ENCODE results near the gene THAP10.

Gene THAP10

DNA sequence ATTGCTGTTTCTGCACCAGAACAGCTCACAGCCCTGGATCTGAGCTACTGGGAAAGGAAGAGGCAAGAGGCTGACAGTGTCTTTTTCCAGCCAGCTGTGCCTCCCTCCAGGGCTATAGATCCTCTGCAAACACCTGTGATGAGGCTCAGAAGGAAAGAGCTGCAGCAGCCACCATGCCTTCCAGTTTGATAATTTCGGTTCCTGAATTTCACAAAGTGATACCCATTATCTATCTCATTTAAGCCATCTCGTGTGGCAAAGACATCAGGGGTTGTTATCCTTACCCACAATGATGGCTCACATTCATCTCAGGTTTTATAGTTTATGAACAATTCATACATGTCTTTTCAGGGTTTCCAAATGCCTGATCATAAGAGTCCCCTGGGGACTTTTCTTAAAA lies 36.5 kb downstream of the THAP10 start:
- H3K79me2 ChIP-seq (ENCODE audit: control insufficient read depth, insufficient read depth, low read length): peaks cover 1% of the 10 kb centered on the region
- WGBS (ENCODE audit: extremely low coverage, insufficient coverage, low lambda C conversion rate): no CpG with 5 or more reads among the region's 2 CpGs
- no peak overlapping the region for H3K56ac ChIP-seq (ENCODE audit: low read length)
- H4K5ac ChIP-seq (ENCODE audit: low read length): no peak overlapping the region
- no peak overlapping the region for H2BK5ac ChIP-seq (ENCODE audit: low read length)
- H2AK5ac ChIP-seq (ENCODE audit: low read length): no peak overlapping the region
- no peak overlapping the region for H3K4me2 ChIP-seq (ENCODE audit: low read length)
- no peak overlapping the region for H3K9ac ChIP-seq (ENCODE audit: low read length)
- no peak overlapping the region for H2BK120ac ChIP-seq (ENCODE audit: low read depth, low read length)
- DNase-seq: no peak
- no peak overlapping the region for H3K23ac ChIP-seq (ENCODE audit: low read length)
- no peaks in the 10 kb centered on the region for H3K36me3 ChIP-seq (ENCODE audit: control insufficient read depth, insufficient read depth, low read length)
- no peak overlapping the region for H3K18ac ChIP-seq (ENCODE audit: low read length)
- H2BK15ac ChIP-seq (replicated peaks; ENCODE audit: low read depth): no peak overlapping the region
- H4K8ac ChIP-seq (ENCODE audit: low read depth, low read length): no peak overlapping the region
- peaks cover 2% of the 10 kb centered on the region for H3K79me1 ChIP-seq (ENCODE audit: low read length)
- H3K4ac ChIP-seq (ENCODE audit: low read depth, low read length): no peak overlapping the region
- no peak overlapping the region for H3K4me3 ChIP-seq (ENCODE audit: low read length)
- H3K27me3 ChIP-seq (ENCODE audit: insufficient read depth, low read length, poor library complexity): no peaks in the 10 kb centered on the region
- H3K4me1 ChIP-seq (ENCODE audit: control insufficient read depth, low read depth, low read length): no peaks in the 10 kb centered on the region
- no peak overlapping the region for H3K27ac ChIP-seq (ENCODE audit: low read depth, low read length)

DNA sequence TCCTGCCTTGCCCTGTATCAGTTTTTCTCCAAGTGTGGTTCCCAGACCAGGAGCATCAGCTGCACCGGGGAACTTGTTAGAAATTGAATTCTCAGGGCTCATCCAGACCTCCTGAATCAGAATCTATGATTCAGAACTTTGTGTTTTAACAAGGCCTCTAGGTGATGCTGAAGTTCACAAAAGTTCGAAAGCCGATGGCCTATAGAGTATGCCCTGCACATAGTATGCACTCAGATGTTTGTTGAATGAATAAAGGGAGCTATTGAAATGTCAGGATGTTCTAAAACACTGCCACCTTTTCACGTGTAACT lies 37.6 kb downstream of the THAP10 start:
- Histone ChIP-seq H3K9ac (ENCODE audit: low read length) (peak overlapping the region; percentile 83), H3K27ac (ENCODE audit: low read depth, low read length) (no peak overlapping the region), H4K5ac (ENCODE audit: low read length) (no peak overlapping the region), H3K36me3 (ENCODE audit: control insufficient read depth, insufficient read depth, low read length) (no peaks in the 10 kb centered on the region), H3K4me1 (ENCODE audit: control insufficient read depth, low read depth, low read length) (no peaks in the 10 kb centered on the region), H3K18ac (ENCODE audit: low read length) (peak overlapping the region; percentile 42), H3K4ac (ENCODE audit: low read depth, low read length) (no peak overlapping the region), H3K56ac (ENCODE audit: low read length) (peak overlapping the region; percentile 93), H3K27me3 (ENCODE audit: insufficient read depth, low read length, poor library complexity) (no peaks in the 10 kb centered on the region), H3K23ac (ENCODE audit: low read length) (no peak overlapping the region), H3K79me1 (ENCODE audit: low read length) (peaks cover 2% of the 10 kb centered on the region), H2BK5ac (ENCODE audit: low read length) (no peak overlapping the region), H3K79me2 (ENCODE audit: control insufficient read depth, insufficient read depth, low read length) (peaks cover 1% of the 10 kb centered on the region), H2BK15ac (replicated peaks; ENCODE audit: low read depth) (no peak overlapping the region), H3K4me2 (ENCODE audit: low read length) (peak overlapping the region; percentile 45), H4K8ac (ENCODE audit: low read depth, low read length) (no peak overlapping the region), H3K4me3 (ENCODE audit: low read length) (no peak overlapping the region), H2BK120ac (ENCODE audit: low read depth, low read length) (no peak overlapping the region), H2AK5ac (ENCODE audit: low read length) (no peak overlapping the region)
- DNase-seq: peak; percentile 63
- WGBS (ENCODE audit: extremely low coverage, insufficient coverage, low lambda C conversion rate): no CpG with 5 or more reads among the region's 4 CpGs

DNA sequence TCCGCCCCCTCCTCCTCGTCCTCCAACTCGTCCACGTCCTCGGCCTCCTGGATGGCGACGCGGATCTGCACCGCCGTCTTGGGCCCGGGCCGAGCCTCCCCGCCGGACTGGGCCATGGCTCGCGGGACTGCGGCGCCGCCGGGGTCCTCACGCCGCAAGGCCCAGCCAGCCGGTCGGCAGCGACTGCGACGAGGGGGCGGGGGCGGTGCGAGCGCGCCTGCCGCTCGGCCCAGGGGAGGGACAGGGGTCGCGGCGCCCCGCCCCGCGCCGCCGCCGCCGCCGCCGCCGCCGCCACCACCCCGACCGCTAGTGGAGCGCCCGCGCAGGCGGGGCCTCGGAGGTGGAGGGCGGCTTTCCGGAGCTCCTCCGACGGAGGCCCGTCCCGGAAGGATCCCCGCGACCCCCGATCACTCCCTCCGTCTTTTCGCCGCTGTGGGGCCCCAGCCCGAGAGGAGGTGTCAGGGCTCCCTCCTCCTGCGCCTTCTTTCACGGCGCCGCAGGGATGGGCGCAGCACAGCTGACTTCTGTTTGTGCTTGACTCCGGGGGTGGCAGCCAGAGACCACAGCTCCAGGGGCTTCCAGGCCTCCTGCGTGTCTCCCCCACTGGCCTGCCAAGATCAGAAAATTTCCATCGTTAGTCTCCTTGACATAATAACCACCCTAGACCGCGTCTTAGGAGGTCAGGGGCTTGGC lies 38.1 kb downstream of the THAP10 start, which contains the start of gene LARP6:
TSS of gene LARP6 (minus strand) at position 185 of the 693 bp plus-strand sequence. CDS start at position 116, 69 bp downstream.
- peak within 1 kb of the TSS; percentile 86 for H3K27ac ChIP-seq (ENCODE audit: low read depth, low read length)

DNA sequence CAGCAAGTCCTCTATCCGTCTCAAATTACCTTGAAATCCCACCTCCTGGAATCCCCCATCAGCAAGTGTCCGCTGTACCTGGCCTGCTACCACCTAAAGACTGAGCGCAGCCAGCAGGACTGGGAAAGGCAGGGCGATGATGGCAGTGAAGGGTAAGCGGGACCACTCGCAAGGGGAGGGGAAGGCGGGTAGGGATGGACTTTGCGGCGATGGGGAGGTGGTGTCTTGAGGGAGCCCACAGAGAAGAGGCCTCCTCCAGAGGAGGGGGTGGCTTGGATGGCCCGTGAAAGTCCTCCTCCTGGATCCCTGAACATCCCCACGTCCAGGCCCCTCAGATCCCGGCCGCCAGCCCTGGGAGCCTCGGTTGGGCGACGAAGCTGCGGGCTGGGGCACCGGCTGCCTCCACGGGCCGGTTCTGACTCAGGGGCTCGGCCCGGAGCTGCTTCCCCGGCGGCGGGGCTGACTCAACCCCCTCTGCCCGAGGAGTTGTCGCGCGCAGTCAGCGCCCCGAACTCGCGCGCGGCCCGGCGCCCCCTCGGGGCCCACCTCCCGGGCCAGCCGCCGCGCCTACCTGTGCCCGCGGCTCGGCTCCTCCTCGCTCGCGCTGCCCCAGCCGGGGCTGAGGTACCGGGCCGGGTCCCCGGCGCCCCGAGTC lies 38.8 kb downstream of the THAP10 start:
- peak overlapping the region; percentile 86 for H3K27ac ChIP-seq (ENCODE audit: low read depth, low read length)
- H3K79me2 ChIP-seq (ENCODE audit: control insufficient read depth, insufficient read depth, low read length): peaks cover 1% of the 10 kb centered on the region
- no peak overlapping the region for H2AK5ac ChIP-seq (ENCODE audit: low read length)
- H3K18ac ChIP-seq (ENCODE audit: low read length): peak overlapping the region; percentile 64
- H3K9ac ChIP-seq (ENCODE audit: low read length): peak overlapping the region; percentile 84
- peak; percentile 83 for DNase-seq
- H2BK5ac ChIP-seq (ENCODE audit: low read length): no peak overlapping the region
- H3K56ac ChIP-seq (ENCODE audit: low read length): peak overlapping the region; percentile 91
- H4K8ac ChIP-seq (ENCODE audit: low read depth, low read length): no peak overlapping the region
- no CpG with 5 or more reads among the region's 54 CpGs for WGBS (ENCODE audit: extremely low coverage, insufficient coverage, low lambda C conversion rate)
- H2BK120ac ChIP-seq (ENCODE audit: low read depth, low read length): no peak overlapping the region
- H3K4ac ChIP-seq (ENCODE audit: low read depth, low read length): peak overlapping the region; percentile 39
- H3K23ac ChIP-seq (ENCODE audit: low read length): no peak overlapping the region
- H2BK15ac ChIP-seq (replicated peaks; ENCODE audit: low read depth): no peak overlapping the region
- H3K4me1 ChIP-seq (ENCODE audit: control insufficient read depth, low read depth, low read length): no peaks in the 10 kb centered on the region
- peak overlapping the region; percentile 64 for H3K4me3 ChIP-seq (ENCODE audit: low read length)
- no peaks in the 10 kb centered on the region for H3K36me3 ChIP-seq (ENCODE audit: control insufficient read depth, insufficient read depth, low read length)
- H3K27me3 ChIP-seq (ENCODE audit: insufficient read depth, low read length, poor library complexity): no peaks in the 10 kb centered on the region
- peaks cover 2% of the 10 kb centered on the region for H3K79me1 ChIP-seq (ENCODE audit: low read length)
- H4K5ac ChIP-seq (ENCODE audit: low read length): no peak overlapping the region
- peak overlapping the region; percentile 85 for H3K4me2 ChIP-seq (ENCODE audit: low read length)

More for the DNA sequence above, 38.1 kb downstream of the THAP10 start, which contains the start of gene LARP6:
- Histone ChIP-seq H4K5ac (ENCODE audit: low read length) (no peak within 1 kb of the TSS), H3K79me2 (ENCODE audit: control insufficient read depth, insufficient read depth, low read length) (peaks cover 1% of the 10 kb centered on the region), H3K27me3 (ENCODE audit: insufficient read depth, low read length, poor library complexity) (no peaks in the 10 kb centered on the region), H3K79me1 (ENCODE audit: low read length) (peaks cover 2% of the 10 kb centered on the region), H3K9ac (ENCODE audit: low read length) (peak within 1 kb of the TSS; percentile 84), H2BK15ac (replicated peaks; ENCODE audit: low read depth) (peak within 1 kb of the TSS; percentile 42), H3K4me3 (ENCODE audit: low read length) (peak within 1 kb of the TSS; percentile 64), H3K4me2 (ENCODE audit: low read length) (peak within 1 kb of the TSS; percentile 85), H4K8ac (ENCODE audit: low read depth, low read length) (peak within 1 kb of the TSS; percentile 30), H2BK5ac (ENCODE audit: low read length) (peak within 1 kb of the TSS; percentile 42), H3K18ac (ENCODE audit: low read length) (peak within 1 kb of the TSS; percentile 64), H3K36me3 (ENCODE audit: control insufficient read depth, insufficient read depth, low read length) (no peaks in the 10 kb centered on the region), H3K4ac (ENCODE audit: low read depth, low read length) (peak within 1 kb of the TSS; percentile 39), H2BK120ac (ENCODE audit: low read depth, low read length) (no peak within 1 kb of the TSS), H2AK5ac (ENCODE audit: low read length) (no peak within 1 kb of the TSS), H3K4me1 (ENCODE audit: control insufficient read depth, low read depth, low read length) (no peaks in the 10 kb centered on the region), H3K56ac (ENCODE audit: low read length) (peak within 1 kb of the TSS; percentile 93), H3K23ac (ENCODE audit: low read length) (peak within 1 kb of the TSS; percentile 91)
- no CpG with 5 or more reads among the region's 78 CpGs for WGBS (ENCODE audit: extremely low coverage, insufficient coverage, low lambda C conversion rate)
- peak; percentile 73 for DNase-seq

DNA sequence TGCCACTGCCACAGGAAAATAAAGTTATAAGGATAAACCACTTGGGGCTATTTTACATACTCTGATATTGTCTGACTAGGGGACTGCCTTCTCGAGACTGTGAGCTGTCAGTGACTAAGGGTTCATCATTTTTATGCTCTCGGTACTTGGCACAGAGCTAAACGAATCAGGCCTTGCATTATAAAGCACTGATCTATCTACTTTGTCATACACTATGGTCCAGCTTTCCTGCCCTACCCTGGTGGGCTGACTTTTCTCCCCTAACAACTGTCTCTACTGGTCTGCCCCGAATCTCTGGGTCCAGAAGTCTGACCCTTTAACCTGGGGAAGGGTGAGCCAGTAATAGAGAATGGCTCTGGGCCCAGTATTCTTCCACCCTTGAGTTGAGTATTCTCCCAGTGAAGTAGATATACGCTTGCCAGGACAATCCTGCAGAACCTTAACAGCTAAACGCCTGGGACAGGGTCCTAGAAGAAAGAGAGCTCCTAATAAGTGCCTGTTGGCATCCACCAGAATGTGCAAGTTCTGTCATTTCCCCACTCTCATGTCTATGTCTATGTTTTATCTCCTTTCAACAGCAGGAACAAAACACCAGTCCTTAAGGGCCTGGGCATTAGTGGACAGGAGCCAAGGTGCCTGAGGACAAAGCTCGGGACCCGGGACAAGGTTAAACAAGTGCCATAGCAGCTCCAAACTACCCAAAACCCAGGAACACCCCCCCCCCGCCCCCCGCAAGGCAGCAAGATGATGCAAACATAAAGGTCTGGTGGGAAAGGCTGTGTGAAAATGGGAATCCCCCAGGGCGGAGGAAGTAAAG lies 39.5 kb downstream of the THAP10 start:
- no peak overlapping the region for H3K23ac ChIP-seq (ENCODE audit: low read length)
- peak overlapping the region; percentile 31 for H3K9ac ChIP-seq (ENCODE audit: low read length)
- H3K27ac ChIP-seq (ENCODE audit: low read depth, low read length): peak overlapping the region; percentile 12
- H3K56ac ChIP-seq (ENCODE audit: low read length): no peak overlapping the region
- no peak overlapping the region for H4K8ac ChIP-seq (ENCODE audit: low read depth, low read length)
- no peak overlapping the region for H2BK120ac ChIP-seq (ENCODE audit: low read depth, low read length)
- peaks cover 1% of the 10 kb centered on the region for H3K79me2 ChIP-seq (ENCODE audit: control insufficient read depth, insufficient read depth, low read length)
- H4K5ac ChIP-seq (ENCODE audit: low read length): no peak overlapping the region
- no peaks in the 10 kb centered on the region for H3K4me1 ChIP-seq (ENCODE audit: control insufficient read depth, low read depth, low read length)
- H2BK5ac ChIP-seq (ENCODE audit: low read length): no peak overlapping the region
- H3K27me3 ChIP-seq (ENCODE audit: insufficient read depth, low read length, poor library complexity): no peaks in the 10 kb centered on the region
- peak overlapping the region; percentile 21 for H3K18ac ChIP-seq (ENCODE audit: low read length)
- H3K36me3 ChIP-seq (ENCODE audit: control insufficient read depth, insufficient read depth, low read length): no peaks in the 10 kb centered on the region
- no peak overlapping the region for H3K4ac ChIP-seq (ENCODE audit: low read depth, low read length)
- H2BK15ac ChIP-seq (replicated peaks; ENCODE audit: low read depth): no peak overlapping the region
- no CpG with 5 or more reads among the region's 11 CpGs for WGBS (ENCODE audit: extremely low coverage, insufficient coverage, low lambda C conversion rate)
- no peak overlapping the region for H3K4me3 ChIP-seq (ENCODE audit: low read length)
- H3K4me2 ChIP-seq (ENCODE audit: low read length): peak overlapping the region; percentile 85
- no peak for DNase-seq
- no peak overlapping the region for H2AK5ac ChIP-seq (ENCODE audit: low read length)
- H3K79me1 ChIP-seq (ENCODE audit: low read length): peaks cover 2% of the 10 kb centered on the region
